Ovary (tissue), 9 donors: ENCODE data around the gene MYO9A. TPM values are rescaled to one million over a fixed set of nuclear protein-coding genes. Genes with fewer than 3 reads are reported as not detected.

ENCODE experiments used
- DNase-seq, 5 donors: peaks; one replicate each; pipeline ENCODE4 v3.0.0-alpha.2; 2019 to 2020
- H3K27ac ChIP-seq, 2 donors: fragments of 200-600 bp; one replicate each; pipeline versions ENCODE4 v1.5.1 to v1.8.0; 2019 to 2022
- H3K27me3 ChIP-seq: fragments of 200-600 bp; one replicate; pipeline ENCODE4 v1.8.0; 2022
- H3K36me3 ChIP-seq: fragments of 200-600 bp; sonication (generic); one replicate; pipeline ENCODE4 v1.5.1; 2019
- H3K4me1 ChIP-seq: one replicate; pipeline ENCODE4 v1.8.1; 2013; ENCODE audit warnings: mild to moderate bottlenecking, moderate library complexity; ENCODE audit not compliant: insufficient read depth
- H3K4me3 ChIP-seq: fragments of 200-600 bp; sonication (generic); one replicate; pipeline ENCODE4 v1.5.1; 2017
- H3K9me3 ChIP-seq, 2 donors: fragments of 200-600 bp in 1 of 2; sonication (generic) in 1 of 2; one replicate each; pipeline versions ENCODE4 v1.5.1 to v1.8.1; 2013 to 2019; ENCODE audit warnings: mild to moderate bottlenecking in 1 of 2, moderate library complexity in 1 of 2
- EP300 ChIP-seq: sonication (generic); formaldehyde crosslinking; IDR thresholded peaks from one replicate; pipeline ENCODE4 v1.6.1; 2017; ENCODE audit warnings: antibody characterized with exemption
- POLR2A ChIP-seq: fragments of 450-650 bp; IDR thresholded peaks from one replicate; pipeline ENCODE4 v1.6.1; 2017; ENCODE audit warnings: antibody characterized with exemption, mild to moderate bottlenecking, moderate library complexity
- WGBS, 3 donors: extraction: QIAGEN DNeasy Blood & Tissue Kit in 1 of 3; methylation state at CpG; one replicate each; pipeline versions ENCODE4 v1.1.5 to v1.1.7; 2013 to 2017; 5-methylcytosine and 5-hydroxymethylcytosine counted together
- intact Hi-C, 4 donors: fragments of 100-400 bp; cut with DNase I; formaldehyde crosslinking; loops; one replicate each; pipeline versions ENCODE4 v1.11.0 to v1.15.1; 2022 to 2023
- polyA plus RNA-seq, 2 donors: library from polyadenylated mRNA; stranded (reverse); fragments of 200-250 nt in 1 of 2; fragments of 350-450 nt in 1 of 2; fragmentation: Illumina TruSeq in 1 of 2; extraction: RNeasy Lipid Tissue Mini Kit (QIAGEN cat#74804) in 1 of 2; gene quantifications; one replicate each; pipeline ENCODE4 v1.2.3, GENCODE V29; 2013 to 2014
- total RNA-seq, 7 donors: library from RNA; depleted of rRNA in 2 of 7; stranded (reverse); fragments of >200 nt in 2 of 7; fragmentation: NEBNext Ultra II Directional in 3 of 7; extraction: Animal tissue kit (Norgen Biotek cat#: 25700) in 3 of 7; gene quantifications; one replicate each; pipeline versions ENCODE4 v1.1.0 to v1.2.4, GENCODE V29; 2016 to 2023
- TF ChIP-seq, protein P1 (sequence below), 3 donors: fragments of 450-650 bp in 2 of 3; fragments of 200-600 bp in 1 of 3; IDR thresholded peaks; one replicate each; pipeline versions ENCODE4 v1.5.1 to v1.8.0; 2016 to 2022; ENCODE audit warnings: antibody characterized with exemption in 3 of 3, mild to moderate bottlenecking in 1 of 3
- donor health status: DM: no; HTN: no; CAD: no; lungs with moderate emphysema.
- donor health status: DM: no; HTN: no; CAD: no.
- donor health status: Bipolar disorder and iron deficiency.
- donor health status: DM: yes; HTN: yes; CAD: no.
- donor health status: DM: no; HTN: no; CAD: no.
- donor health status: DM: yes; HTN: yes; CAD: no.

Gene MYO9A
- total and polyA plus RNA-seq, 9 donors: 8.1 to 71.6 (median 57.2) TPM

DNA sequence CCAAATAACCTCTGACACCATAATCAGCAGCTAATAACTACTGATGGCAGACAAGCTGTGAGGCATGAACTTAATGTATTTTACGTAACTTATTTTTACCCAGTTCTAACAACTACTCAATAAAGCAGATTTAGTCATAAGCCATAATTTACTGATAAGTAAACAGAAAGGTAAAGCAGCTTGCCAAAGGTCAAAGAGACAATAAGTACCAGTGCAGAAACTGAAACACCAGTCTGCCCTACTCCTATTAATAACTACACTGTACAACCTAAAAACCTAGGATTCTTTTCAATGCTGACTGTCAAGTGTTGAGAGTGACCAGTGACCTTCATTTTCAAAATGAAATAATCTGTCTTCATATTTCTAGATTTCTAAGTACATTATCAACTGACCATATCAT lies 155.4 kb downstream of the MYO9A start:
- Histone ChIP-seq H3K4me1 (no peaks in the 10 kb centered on the region), H3K4me3 (no peak overlapping the region), H3K27me3 (no peaks in the 10 kb centered on the region), H3K27ac (no peak overlapping the region), H3K9me3 (no peaks in the 10 kb centered on the region), H3K36me3 (no peaks in the 10 kb centered on the region)
- WGBS, 3 donors: 88 to 99% (median 94%) methylated on average over 1 of the region's 1 CpG
- DNase-seq: no peak
- no peak for TF ChIP-seq EP300
- TF ChIP-seq, protein P1, sequence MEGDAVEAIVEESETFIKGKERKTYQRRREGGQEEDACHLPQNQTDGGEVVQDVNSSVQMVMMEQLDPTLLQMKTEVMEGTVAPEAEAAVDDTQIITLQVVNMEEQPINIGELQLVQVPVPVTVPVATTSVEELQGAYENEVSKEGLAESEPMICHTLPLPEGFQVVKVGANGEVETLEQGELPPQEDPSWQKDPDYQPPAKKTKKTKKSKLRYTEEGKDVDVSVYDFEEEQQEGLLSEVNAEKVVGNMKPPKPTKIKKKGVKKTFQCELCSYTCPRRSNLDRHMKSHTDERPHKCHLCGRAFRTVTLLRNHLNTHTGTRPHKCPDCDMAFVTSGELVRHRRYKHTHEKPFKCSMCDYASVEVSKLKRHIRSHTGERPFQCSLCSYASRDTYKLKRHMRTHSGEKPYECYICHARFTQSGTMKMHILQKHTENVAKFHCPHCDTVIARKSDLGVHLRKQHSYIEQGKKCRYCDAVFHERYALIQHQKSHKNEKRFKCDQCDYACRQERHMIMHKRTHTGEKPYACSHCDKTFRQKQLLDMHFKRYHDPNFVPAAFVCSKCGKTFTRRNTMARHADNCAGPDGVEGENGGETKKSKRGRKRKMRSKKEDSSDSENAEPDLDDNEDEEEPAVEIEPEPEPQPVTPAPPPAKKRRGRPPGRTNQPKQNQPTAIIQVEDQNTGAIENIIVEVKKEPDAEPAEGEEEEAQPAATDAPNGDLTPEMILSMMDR (IDR thresholded peaks at IDR 0.05): no peak
- no peak for TF ChIP-seq POLR2A
- intact Hi-C loops: no loop called here

DNA sequence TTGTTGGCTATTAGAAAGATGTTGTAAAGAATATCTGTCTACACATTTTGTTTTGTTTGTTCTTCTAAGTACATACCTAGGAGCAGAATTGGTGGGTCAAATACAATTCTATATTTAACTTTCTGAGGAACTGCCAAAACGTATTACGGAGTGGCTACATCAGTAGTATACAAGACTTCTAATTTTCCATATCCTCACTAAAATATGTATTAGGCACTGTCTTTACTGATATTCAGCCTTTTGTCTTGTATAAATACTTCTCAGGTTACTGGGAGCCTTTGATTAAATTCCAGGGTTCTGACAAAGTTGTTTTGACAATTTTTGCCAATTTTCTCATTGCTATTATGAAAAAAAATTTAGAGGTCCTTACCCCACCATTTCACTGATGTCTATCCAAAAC lies 160.9 kb downstream of the MYO9A start:
- no peaks in the 10 kb centered on the region for H3K9me3 ChIP-seq
- H3K27me3 ChIP-seq: no peaks in the 10 kb centered on the region
- TF ChIP-seq, protein P1 (IDR thresholded peaks at IDR 0.05): no peak
- no peak for TF ChIP-seq EP300
- no peak for TF ChIP-seq POLR2A
- no peaks in the 10 kb centered on the region for H3K4me1 ChIP-seq
- WGBS, 3 donors: 21 to 58% (median 23%) methylated on average over 2 of the region's 2 CpGs
- intact Hi-C loops: no loop called here
- no peak overlapping the region for H3K4me3 ChIP-seq
- DNase-seq: no peak
- no peaks in the 10 kb centered on the region for H3K36me3 ChIP-seq
- H3K27ac ChIP-seq: no peak overlapping the region

DNA sequence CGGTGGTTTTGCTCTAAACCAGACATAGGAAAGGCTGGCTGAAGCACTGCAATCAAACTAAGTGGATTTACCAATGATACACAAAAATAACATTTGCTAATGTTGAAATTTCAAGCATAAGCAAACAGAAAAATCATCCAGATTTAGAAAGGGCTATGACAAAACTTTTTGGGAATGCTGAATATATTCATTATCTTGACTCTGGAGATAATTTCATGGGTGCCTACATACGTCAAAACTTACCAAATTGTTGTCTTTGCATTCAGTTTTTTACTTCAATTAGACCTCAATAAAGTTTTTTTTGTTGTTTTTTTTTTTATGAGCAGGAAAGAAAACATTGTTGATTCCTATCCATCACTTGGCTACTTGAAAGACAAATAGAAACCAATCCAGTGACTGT lies 166.8 kb downstream of the MYO9A start:
- no peaks in the 10 kb centered on the region for H3K9me3 ChIP-seq
- intact Hi-C loops: no loop called here
- WGBS, 3 donors: 72 to 81% (median 74%) methylated on average over 2 of the region's 2 CpGs
- no peaks in the 10 kb centered on the region for H3K4me1 ChIP-seq
- H3K4me3 ChIP-seq: no peak overlapping the region
- no peak for DNase-seq
- no peak overlapping the region for H3K27ac ChIP-seq
- H3K27me3 ChIP-seq: no peaks in the 10 kb centered on the region
- no peak for TF ChIP-seq POLR2A
- TF ChIP-seq, protein P1 (IDR thresholded peaks at IDR 0.05): no peak
- no peak for TF ChIP-seq EP300
- H3K36me3 ChIP-seq: no peaks in the 10 kb centered on the region

DNA sequence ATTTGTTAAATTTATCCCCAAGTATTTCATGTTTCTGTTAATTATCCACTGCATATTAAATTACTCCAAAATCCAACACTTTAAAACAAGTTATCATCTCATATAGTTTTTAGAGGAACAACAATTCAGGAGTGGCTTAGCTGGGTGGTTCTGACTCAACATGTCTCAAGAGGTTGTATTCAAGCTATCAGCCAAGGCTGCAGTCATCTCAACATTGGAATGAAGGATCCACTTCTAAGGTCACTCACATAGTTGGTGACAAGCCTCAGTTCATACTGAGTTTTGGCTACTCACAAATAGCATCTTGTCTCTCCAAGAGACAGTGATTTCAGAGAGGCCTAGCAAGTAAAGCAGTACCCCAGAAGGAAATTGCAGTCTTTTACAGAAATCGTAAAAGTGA lies 172.9 kb downstream of the MYO9A start:
- H3K27me3 ChIP-seq: no peaks in the 10 kb centered on the region
- no peaks in the 10 kb centered on the region for H3K4me1 ChIP-seq
- H3K9me3 ChIP-seq: no peaks in the 10 kb centered on the region
- H3K27ac ChIP-seq: no peak overlapping the region
- DNase-seq: no peak
- no peak overlapping the region for H3K4me3 ChIP-seq
- intact Hi-C loops: no loop called here
- WGBS, 3 donors: 95 to 100% (median 100%) methylated on average over 1 of the region's 1 CpG
- TF ChIP-seq, protein P1 (IDR thresholded peaks at IDR 0.05): no peak
- TF ChIP-seq EP300 (no peak), POLR2A (no peak)
- no peaks in the 10 kb centered on the region for H3K36me3 ChIP-seq

DNA sequence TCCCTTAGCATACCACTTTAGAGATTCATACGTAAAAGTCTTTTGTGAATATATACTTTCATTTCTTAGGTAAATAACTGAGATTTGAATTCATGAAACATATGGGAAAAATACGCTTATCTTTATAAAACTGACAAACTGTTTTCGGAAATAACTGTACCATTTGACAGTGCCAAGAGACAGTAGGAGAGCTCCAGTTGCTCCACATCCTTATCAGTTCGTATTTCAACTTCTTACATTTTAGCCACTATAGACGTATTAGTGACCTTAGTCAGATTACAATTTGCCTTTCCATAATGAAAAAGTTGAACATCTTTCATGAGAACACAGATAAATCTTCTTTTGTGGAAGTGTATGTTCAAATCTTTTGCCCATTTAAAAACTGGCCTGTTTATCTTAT lies 174.1 kb downstream of the MYO9A start:
- no peaks in the 10 kb centered on the region for H3K27me3 ChIP-seq
- no peaks in the 10 kb centered on the region for H3K36me3 ChIP-seq
- H3K4me1 ChIP-seq: no peaks in the 10 kb centered on the region
- intact Hi-C loops: no loop called here
- 76 to 79% (median 79%) methylated on average over 5 of the region's 5 CpGs for WGBS, 3 donors
- TF ChIP-seq POLR2A: no peak
- TF ChIP-seq, protein P1 (IDR thresholded peaks at IDR 0.05): no peak
- no peak for TF ChIP-seq EP300
- H3K9me3 ChIP-seq: no peaks in the 10 kb centered on the region
- H3K4me3 ChIP-seq: no peak overlapping the region
- DNase-seq: no peak
- no peak overlapping the region for H3K27ac ChIP-seq
